ENCODE results near the gene PCF11.
"Not testable (repeated sequence)": the region's sequence is repeated elsewhere in the genome, so short reads cannot be mapped to it uniquely, and the experiment has no call there.

Gene PCF11

DNA sequence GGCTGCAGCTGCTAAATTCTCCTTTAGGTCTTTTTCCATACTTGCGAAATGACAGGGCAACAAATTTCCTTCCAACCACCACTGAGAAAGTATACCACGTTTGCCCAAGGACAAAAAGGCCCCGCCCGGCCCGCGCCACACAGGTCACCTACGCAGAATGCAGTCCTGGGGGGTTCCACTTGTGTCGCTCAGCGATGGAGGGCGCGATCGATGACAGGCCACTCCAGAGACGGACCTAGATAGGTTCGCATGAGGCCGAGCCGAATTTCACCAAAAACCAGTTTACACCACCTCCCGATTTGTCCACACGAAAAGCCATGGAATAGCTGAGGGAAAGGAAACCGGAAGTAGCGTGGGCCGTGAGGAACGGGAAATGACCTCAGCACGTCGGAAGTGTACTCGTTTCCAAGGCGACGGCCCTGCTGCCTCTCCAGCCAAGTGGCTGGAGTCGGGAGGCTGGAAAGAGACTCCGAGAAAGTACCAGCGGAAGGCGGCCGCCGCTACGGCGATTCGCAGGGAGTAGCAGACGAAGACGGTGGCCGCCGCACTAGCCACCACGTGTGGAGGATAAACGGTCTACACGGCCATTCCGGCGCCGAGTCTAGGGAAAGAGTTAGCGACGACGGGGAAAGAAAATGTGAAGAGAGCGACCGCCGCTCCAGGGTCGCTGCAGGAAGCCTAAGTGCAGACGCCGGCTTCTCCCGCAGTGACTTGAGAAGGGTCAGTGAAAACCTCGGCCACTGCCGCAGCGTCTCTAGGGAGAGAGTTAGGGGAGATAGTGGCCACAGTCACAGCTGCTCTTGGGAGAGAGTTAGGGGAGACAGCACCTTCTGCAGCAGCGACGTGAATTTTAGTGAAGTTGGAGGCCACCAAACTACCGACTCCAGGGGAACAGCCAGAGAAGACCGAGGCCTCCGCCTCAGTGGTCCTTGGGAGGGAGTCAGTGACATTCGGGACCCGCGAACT, 36.7 kb downstream of the PCF11 start, which contains the start of gene ANKRD42:
TSS of gene ANKRD42 (plus strand) at position 398 of the 966 bp plus-strand sequence. CDS start 959 bp downstream, outside the sequence.
- peak; percentile 78 for DNase-seq

DNA sequence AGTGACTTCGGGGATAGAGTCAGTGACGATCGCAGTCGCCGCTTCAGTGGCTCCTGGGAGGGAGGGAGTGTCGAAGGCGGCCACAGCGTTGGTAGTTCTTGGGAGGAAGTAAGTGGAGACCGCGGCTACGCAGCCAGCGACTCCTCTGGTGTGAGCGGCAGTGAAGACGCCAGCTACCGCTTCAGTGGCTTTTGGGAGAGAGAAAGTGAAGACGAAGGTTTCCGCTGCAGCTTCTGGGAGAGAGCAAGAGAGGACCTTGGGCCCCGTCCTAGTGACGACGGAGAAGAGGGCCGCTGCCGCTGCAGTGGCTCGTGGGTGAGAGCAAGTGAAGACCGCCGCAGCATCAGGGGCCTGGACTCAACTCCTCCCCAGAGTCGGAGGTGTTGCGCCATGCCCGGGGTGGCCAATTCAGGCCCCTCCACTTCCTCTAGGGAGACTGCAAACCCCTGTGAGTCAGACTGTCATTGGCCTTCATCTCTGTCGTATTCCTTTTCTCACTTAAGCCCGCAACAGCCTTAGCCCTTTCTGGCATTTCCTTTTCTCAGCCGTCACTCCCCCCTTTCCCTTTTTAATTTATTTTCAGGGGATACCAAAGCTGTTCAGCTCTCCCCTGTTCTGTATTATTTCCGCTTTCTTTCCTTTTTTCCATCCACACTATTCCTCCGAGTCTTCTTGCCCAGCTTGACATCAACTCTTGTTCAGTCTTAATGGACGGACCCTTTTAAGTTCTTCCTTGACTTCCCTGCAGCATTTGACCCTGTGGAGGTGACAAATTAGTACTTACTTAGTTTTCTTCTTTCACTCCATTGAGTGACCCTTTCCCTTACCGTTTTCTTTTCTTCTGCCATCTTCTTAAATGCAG, 37.6 kb downstream of the PCF11 start:
- DNase-seq, result peak; percentile 52

DNA sequence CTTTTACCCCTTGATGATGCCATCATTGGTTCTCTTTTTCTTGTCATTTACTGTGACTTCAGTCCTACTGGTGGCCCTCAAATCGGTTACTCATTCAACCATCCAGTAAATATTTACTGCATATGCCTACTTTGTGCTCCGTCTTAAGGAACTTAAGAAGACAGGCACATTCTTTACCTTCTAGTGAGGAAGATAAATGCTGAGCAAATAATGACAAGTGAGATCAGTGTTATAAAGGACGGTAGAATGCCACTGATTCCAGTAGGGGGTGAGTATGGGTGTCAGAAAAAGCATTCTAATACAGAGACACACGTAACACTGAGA, 38.2 kb downstream of the PCF11 start:
- DNase-seq, result no peak

DNA sequence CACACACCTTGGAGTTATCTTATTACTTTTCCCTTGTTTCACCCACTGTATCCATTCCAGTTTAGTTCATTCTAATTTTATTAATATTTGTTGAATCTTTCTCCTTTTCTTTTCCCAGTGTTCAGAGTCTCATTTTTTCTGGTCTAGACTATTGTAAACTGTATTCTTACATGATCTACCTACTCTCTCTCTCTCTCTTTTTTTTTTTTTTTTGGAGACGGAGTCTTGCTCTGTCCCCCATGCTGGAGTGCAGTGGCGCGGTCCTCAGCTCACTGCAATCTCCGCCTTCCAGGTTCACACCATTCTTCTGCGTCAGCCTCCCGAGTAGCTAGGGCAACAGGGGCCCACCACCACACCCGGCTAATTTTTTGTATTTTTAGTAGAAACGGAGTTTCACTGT, 38.7 kb downstream of the PCF11 start:
- DNase-seq, result no peak

DNA sequence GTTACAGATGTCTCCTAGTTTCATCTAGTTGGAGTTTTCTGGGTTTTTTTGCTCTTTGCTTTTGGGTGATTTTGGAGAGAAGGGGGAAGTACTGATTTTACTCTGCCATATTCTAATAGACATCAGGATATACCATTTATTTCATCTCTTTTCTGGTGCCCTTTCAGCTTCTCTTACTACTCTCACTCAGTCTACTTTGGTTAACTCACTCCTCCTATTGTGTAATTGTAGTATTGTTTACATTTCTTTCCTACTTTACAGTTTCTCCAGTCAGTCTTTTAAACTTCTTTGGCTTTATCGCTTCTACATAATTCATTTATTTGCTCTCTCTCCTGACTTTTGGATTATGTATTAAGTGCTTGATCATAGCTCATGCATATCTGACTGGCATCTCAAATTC, 43.1 kb downstream of the PCF11 start:
- no peak for DNase-seq

DNA sequence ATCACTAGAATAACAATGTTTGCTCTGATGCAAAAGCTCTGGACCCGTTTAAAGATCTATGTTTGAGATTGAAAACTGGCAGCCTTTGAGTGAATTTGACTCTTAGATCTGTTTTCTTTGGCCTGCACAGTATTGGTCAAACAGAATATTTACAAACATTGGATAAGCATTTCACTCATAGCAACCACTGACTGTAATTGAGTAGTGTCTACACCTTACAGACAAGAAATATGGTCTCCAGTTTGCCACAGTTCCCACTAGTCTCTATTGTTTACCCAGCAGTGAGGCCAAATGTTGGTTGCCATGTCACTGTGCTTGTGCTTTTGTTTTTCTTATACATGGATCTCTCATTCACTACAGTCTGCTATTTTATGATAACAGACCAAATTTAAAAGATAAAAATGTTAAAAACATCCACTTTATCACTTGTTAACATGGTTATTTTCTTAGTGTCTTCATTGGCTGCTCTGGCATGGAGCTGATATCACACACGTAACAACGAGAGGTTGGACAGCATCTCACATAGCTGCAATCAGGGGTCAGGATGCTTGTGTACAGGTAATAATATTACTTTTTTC, 48.8 kb downstream of the PCF11 start:
- no peak for DNase-seq

DNA sequence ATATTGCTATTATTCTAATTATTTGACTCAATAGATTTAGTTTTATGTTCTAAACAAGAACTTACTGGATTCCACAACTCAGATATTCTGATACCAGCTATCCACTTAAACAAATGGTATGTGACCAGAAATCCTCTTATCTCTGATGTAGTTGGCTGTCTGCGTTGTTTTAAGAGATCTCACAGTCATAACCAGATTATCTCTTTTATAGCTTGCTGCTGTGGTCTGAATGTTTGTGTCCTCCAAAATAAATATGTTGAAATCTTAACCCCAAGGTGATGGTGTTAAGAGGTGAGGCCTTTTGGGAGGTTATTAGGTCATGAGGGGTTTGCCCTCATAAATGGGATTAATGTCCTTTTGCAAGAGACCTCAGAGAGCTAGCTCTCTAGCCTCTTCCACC, 49.3 kb downstream of the PCF11 start:
- no peak for DNase-seq

DNA sequence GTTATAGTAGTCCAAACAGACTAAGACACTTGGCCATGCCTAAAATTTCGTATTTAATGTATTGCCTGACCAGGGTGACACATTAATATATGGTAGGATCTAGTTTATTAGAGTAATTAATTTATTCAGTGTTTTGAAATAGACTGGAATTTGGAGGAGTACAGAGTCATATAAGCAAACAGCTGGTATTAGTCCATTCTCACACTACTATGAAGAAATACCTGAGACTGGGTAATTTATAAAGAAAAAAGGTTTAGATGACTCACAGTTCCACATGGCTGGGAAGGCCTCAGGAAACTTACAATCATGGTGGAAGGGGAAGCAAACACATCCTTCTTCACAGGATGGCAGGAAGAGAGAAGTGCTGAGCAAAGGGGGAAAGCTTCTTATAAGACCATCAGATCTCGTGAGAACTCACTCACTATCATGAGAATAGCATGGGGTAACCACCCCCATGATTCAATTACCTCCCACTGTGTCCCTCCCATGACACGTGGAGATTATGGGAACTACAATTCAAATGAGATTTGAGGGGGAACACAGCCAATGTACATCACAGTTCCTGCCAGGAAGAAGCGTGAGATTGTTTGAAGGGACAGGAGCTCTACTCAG, 49.9 kb downstream of the PCF11 start:
- DNase-seq, result not testable (repeated sequence)

DNA sequence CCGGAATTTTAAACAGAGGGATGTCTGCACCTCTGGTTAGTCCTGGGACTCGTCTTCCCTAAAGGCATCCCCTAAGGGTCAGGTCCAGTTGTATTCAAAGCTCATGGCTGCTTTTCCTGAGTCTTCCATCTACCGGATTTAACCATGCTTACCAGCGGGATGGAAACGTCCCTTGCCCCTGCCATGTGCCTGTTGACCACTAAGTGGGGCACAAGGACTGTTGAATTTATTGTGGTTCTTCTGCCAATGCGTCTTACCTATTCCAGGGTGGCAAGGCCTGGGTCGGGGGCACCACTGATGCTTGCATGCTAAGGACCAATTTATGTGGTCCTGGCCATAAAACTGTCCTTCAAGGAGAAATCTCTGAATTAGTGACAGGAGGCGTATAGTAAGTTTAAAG, 62.2 kb downstream of the PCF11 start:
- DNase-seq, result no peak

DNA sequence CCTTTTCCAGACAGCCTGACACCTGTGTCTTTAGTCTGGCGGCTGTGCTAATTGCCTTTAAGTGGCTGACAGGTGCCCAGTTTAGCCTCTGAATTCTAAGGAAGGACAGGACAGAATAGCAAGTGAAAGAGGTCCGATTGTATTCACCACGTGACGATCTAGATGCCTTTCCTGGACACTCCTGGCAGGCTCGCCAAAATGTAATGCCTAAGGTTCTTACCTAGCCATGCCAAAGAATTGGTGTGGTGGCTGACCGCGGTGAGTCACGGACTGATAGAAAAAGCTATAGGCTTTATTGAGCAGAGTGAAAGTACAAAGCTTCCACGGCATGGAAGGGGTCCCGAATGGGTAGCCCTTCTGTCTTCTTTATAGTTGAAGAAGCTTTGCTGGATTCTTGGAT, 63.3 kb downstream of the PCF11 start:
- no peak for DNase-seq

DNA sequence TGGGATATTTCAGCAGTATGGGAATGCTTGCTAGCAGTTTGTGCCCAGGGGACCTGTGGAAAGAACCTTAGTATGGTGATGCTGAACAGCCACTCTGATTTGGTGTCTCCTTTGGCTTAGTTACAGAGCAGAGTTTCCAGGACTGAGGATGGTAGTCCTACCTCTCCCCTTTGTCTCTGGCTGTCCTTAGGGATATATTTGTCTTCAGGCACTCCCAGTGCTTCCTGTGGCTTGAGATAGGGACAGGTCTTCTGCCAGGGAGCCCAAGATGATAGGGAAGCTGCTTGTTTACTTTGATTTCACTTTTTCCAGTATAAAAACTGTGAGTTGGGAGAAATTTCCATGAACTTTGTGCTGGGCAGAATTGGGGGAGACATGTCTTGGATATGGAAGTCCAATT, 64.8 kb downstream of the PCF11 start:
- DNase-seq, result no peak

DNA sequence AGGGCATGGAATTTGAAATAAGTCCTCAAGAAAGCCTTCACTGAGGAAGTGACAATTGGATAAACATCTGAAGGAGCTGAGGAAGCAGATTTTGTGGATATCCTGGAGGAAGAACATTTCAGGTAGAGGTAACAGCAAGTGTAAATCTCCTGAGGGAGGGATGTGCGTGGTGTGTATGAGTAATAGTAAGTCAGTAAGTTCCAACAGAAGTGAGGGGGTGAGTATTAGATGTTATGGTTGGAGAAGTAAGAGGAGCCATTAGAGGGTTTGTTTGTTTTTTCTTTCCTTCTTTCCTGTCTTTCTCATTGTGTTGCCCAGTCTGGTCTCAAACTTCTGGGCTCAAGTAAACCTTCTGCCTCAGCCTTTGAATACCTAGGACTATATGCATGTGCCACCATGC, 65.6 kb downstream of the PCF11 start:
- DNase-seq, result no peak

DNA sequence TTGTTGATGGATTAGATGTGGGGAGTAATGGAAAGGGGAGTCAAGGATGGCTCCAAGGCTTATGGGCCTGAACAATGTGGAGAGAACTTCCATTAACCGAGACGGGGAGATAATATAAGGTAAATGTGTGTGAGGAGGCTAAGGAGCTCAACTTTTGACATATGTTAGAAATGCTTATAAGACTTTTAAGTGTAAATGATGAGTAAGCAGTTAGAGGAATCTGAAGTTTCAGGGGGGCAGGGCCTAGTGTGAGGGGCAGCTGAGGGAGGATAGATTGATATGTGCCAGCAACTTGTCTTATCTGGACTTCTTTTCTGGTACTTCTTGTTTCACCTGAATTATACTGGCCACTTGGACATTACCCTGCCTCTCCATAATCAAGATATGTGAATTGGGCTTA, 66.5 kb downstream of the PCF11 start:
- no peak for DNase-seq

DNA sequence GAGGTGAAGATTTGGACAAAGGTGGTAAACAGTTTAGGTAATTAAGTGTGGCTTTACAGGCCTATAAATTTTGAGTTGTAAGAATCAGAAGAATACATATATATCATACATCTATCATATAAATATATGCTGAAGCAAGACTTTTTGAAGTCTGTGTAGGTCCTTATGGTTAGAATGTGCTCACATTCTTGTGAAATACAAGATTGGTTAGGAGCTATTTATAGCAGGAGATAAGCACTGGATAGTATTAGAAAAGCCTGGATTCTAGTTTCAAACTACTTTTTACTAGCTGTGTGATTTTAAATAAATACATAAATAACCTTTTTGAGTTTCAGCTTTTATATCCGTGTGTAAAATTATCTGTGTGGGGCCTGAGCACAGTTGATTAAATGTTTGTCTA, 78.9 kb downstream of the PCF11 start:
- no peak for DNase-seq

Measured in activated CD4-positive, CD25-positive, alpha-beta regulatory T cell treated with anti-CD3 and anti-CD28 coated beads, Interleukin-2, amount 50 U/mL, for 72 hours (primary cell).